ENCODE results near the gene MBNL2.

- TF ChIP-seq CTCF (conservative IDR thresholded peaks at IDR 0.05) (no peak), ZFX (IDR thresholded peaks at IDR 0.05) (no peak)
Measured at GRCh38 chr13:97269603-97270002, 47.5 kb downstream of the MBNL2 start.
